ENCODE data around the gene CLASP2.

CLASP2 gene

GRCh38 chr3:33699275-33699674 lies 18.8 kb downstream of the CLASP2 start:
- TF ChIP-seq CTCF (IDR thresholded peaks at IDR 0.05; ENCODE audit: low read depth, low read length) (no peak), EZH2phosphoT487 (IDR thresholded peaks at IDR 0.05; ENCODE audit: low read depth) (no peak)
- Histone ChIP-seq H3K9me3 (ENCODE audit: insufficient read depth, low read length) (peaks cover 28% of the 10 kb centered on the region), H4K20me1 (ENCODE audit: insufficient read depth, low read length) (peaks cover 10% of the 10 kb centered on the region; the same call in 1 of the 2 replicates), H3K27ac (ENCODE audit: low read length) (no peak overlapping the region), H2AFZ (ENCODE audit: low read depth, low read length) (no peak overlapping the region), H3K4me1 (ENCODE audit: low read length) (no peaks in the 10 kb centered on the region), H3K36me3 (replicated peaks; ENCODE audit: low read depth, low read length) (peaks cover 44% of the 10 kb centered on the region), H3K9ac (ENCODE audit: low read length) (no peak overlapping the region), H3K4me2 (ENCODE audit: low read length) (no peak overlapping the region), H3K79me2 (ENCODE audit: low read length) (peaks cover 68% of the 10 kb centered on the region), H3K27me3 (ENCODE audit: low read depth, low read length) (no peaks in the 10 kb centered on the region), H3K4me3 (ENCODE audit: low read length) (no peak overlapping the region)

- H3K4me1 ChIP-seq (ENCODE audit: low read length) = no peaks in the 10 kb centered on the region
Measured at GRCh38 chr3:33694944-33695343, 23.1 kb downstream of the CLASP2 start.

GRCh38 chr3:33690341-33690740 lies 27.7 kb downstream of the CLASP2 start:
- no peak overlapping the region for H3K27ac ChIP-seq (ENCODE audit: low read length)
- no peak overlapping the region for H2AFZ ChIP-seq (ENCODE audit: low read depth, low read length)
- H3K36me3 ChIP-seq (replicated peaks; ENCODE audit: low read depth, low read length) = peaks cover 10% of the 10 kb centered on the region
- H3K4me3 ChIP-seq (ENCODE audit: low read length) = no peak overlapping the region
- no peaks in the 10 kb centered on the region; the same call in 1 of the 2 replicates for H3K79me2 ChIP-seq (ENCODE audit: low read length)
- no peak overlapping the region for H3K4me2 ChIP-seq (ENCODE audit: low read length)
- no peak overlapping the region for H3K9ac ChIP-seq (ENCODE audit: low read length)
- H3K4me1 ChIP-seq (ENCODE audit: low read length) = no peaks in the 10 kb centered on the region
- H3K27me3 ChIP-seq (ENCODE audit: low read depth, low read length) = no peaks in the 10 kb centered on the region
- no peaks in the 10 kb centered on the region for H4K20me1 ChIP-seq (ENCODE audit: insufficient read depth, low read length)
- no peaks in the 10 kb centered on the region for H3K9me3 ChIP-seq (ENCODE audit: insufficient read depth, low read length)
- TF ChIP-seq CTCF (IDR thresholded peaks at IDR 0.05; ENCODE audit: low read depth, low read length) (no peak), EZH2phosphoT487 (IDR thresholded peaks at IDR 0.05; ENCODE audit: low read depth) (no peak)

More at GRCh38 chr3:33694944-33695343, 23.1 kb downstream of the CLASP2 start:
- Histone ChIP-seq H3K36me3 (replicated peaks; ENCODE audit: low read depth, low read length) (peaks cover 18% of the 10 kb centered on the region), H2AFZ (ENCODE audit: low read depth, low read length) (no peak overlapping the region), H3K9ac (ENCODE audit: low read length) (no peak overlapping the region), H3K27me3 (ENCODE audit: low read depth, low read length) (no peaks in the 10 kb centered on the region), H3K27ac (ENCODE audit: low read length) (no peak overlapping the region), H3K4me3 (ENCODE audit: low read length) (no peak overlapping the region), H4K20me1 (ENCODE audit: insufficient read depth, low read length) (peaks cover 10% of the 10 kb centered on the region; the same call in 1 of the 2 replicates), H3K79me2 (ENCODE audit: low read length) (peaks cover 26% of the 10 kb centered on the region), H3K9me3 (ENCODE audit: insufficient read depth, low read length) (peaks cover 5% of the 10 kb centered on the region; the same call in 1 of the 2 replicates), H3K4me2 (ENCODE audit: low read length) (no peak overlapping the region)
- no peak for TF ChIP-seq CTCF (IDR thresholded peaks at IDR 0.05; ENCODE audit: low read depth, low read length)
- TF ChIP-seq EZH2phosphoT487 (IDR thresholded peaks at IDR 0.05; ENCODE audit: low read depth) = no peak

DNA sequence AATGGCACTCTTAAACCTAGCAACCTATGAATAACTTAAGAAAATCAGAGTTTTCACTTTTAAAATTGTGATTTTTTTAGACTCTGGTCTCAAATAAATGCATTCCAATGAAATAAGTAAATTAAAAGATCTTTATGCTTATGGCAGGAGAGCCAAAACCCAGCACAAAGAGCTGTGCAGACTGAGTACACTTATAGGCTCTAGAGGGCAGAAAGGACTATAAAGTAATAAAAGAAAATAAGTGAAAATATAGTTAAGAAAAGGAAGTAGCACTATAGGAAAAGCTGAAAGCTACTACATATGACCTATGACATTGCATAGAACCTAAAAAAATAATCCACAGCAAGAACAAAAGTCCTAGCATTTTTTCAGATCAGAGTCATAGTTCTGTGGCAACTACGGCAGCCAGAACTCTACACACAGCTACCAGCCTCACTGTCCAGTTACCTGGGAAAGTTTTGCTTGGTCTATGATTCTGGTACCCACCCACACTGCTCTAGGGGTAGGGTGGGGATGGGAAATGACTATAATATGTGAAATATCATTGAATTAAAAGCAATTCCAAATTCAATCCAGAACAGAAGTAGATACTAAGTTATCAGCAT lies 30.5 kb downstream of the CLASP2 start:
- no peak overlapping the region for H3K27ac ChIP-seq (ENCODE audit: low read length)
- no peaks in the 10 kb centered on the region; the same call in 1 of the 2 replicates for H3K79me2 ChIP-seq (ENCODE audit: low read length)
- H3K27me3 ChIP-seq (ENCODE audit: low read depth, low read length) = no peaks in the 10 kb centered on the region
- no peak overlapping the region for H3K4me2 ChIP-seq (ENCODE audit: low read length)
- H3K36me3 ChIP-seq (replicated peaks; ENCODE audit: low read depth, low read length) = peaks cover 8% of the 10 kb centered on the region
- no peak overlapping the region for H2AFZ ChIP-seq (ENCODE audit: low read depth, low read length)
- H3K9ac ChIP-seq (ENCODE audit: low read length) = no peak overlapping the region
- no peak overlapping the region for H3K4me3 ChIP-seq (ENCODE audit: low read length)
- no peaks in the 10 kb centered on the region for H3K9me3 ChIP-seq (ENCODE audit: insufficient read depth, low read length)
- no peak for TF ChIP-seq EZH2phosphoT487 (IDR thresholded peaks at IDR 0.05; ENCODE audit: low read depth)
- no peak; the same call in 1 of the 2 replicates for TF ChIP-seq CTCF (IDR thresholded peaks at IDR 0.05; ENCODE audit: low read depth, low read length)
- no peaks in the 10 kb centered on the region for H3K4me1 ChIP-seq (ENCODE audit: low read length)
- no peaks in the 10 kb centered on the region for H4K20me1 ChIP-seq (ENCODE audit: insufficient read depth, low read length)
